ENCODE measurements around the gene STARD3NL.
"Not testable (repeated sequence)": the region's sequence is repeated elsewhere in the genome, so short reads cannot be mapped to it uniquely, and the experiment has no call there.

The STARD3NL gene

GRCh38 chr7:38223306-38223705 is 45.3 kb downstream of the STARD3NL start:
- no peak for DNase-seq (ENCODE audit: low spot score)

- DNase-seq (ENCODE audit: low spot score), result no peak
These were observed 46.3 kb downstream of the STARD3NL start for GRCh38 chr7:38224392-38224791.

GRCh38 chr7:38229386-38229785 is 51.3 kb downstream of the STARD3NL start:
- no peak for DNase-seq (ENCODE audit: low spot score)

- no peak for DNase-seq (ENCODE audit: low spot score)
These were observed 52.0 kb downstream of the STARD3NL start for GRCh38 chr7:38229884-38230642.

GRCh38 chr7:38232502-38233366 is 54.7 kb downstream of the STARD3NL start:
- peak; percentile 89 for DNase-seq (ENCODE audit: low spot score)

- DNase-seq (ENCODE audit: low spot score), result not testable (repeated sequence)
These were observed 56.7 kb downstream of the STARD3NL start for GRCh38 chr7:38234759-38235158.

GRCh38 chr7:38235606-38236005 is 57.6 kb downstream of the STARD3NL start:
- no peak for DNase-seq (ENCODE audit: low spot score)

GRCh38 chr7:38239129-38239528 is 61.1 kb downstream of the STARD3NL start:
- DNase-seq (ENCODE audit: low spot score), result not testable (repeated sequence)

- DNase-seq (ENCODE audit: low spot score), result no peak
These were observed 63.0 kb downstream of the STARD3NL start for GRCh38 chr7:38241071-38241470.

GRCh38 chr7:38242814-38243213 is 64.8 kb downstream of the STARD3NL start:
- no peak for DNase-seq (ENCODE audit: low spot score)

- not testable (repeated sequence) for DNase-seq (ENCODE audit: low spot score)
These were observed 65.3 kb downstream of the STARD3NL start for GRCh38 chr7:38243345-38243744.

GRCh38 chr7:38244516-38244915 is 66.5 kb downstream of the STARD3NL start:
- no peak for DNase-seq (ENCODE audit: low spot score)

GRCh38 chr7:38245409-38245977 is 67.4 kb downstream of the STARD3NL start:
- DNase-seq (ENCODE audit: low spot score), result no peak

- DNase-seq (ENCODE audit: low spot score), result no peak
These were observed 70.1 kb downstream of the STARD3NL start for GRCh38 chr7:38248069-38248567.

- not testable (repeated sequence) for DNase-seq (ENCODE audit: low spot score)
These were observed 71.8 kb downstream of the STARD3NL start for GRCh38 chr7:38249849-38250248.

- no peak for DNase-seq (ENCODE audit: low spot score)
These were observed 79.3 kb downstream of the STARD3NL start for GRCh38 chr7:38257350-38257677.

GRCh38 chr7:38259157-38259556 is 81.1 kb downstream of the STARD3NL start:
- DNase-seq (ENCODE audit: low spot score), result not testable (repeated sequence)

GRCh38 chr7:38261601-38262000 is 83.6 kb downstream of the STARD3NL start:
- not testable (repeated sequence) for DNase-seq (ENCODE audit: low spot score)

GRCh38 chr7:38262026-38262425 is 84.0 kb downstream of the STARD3NL start:
- not testable (repeated sequence) for DNase-seq (ENCODE audit: low spot score)

- no peak for DNase-seq (ENCODE audit: low spot score)
These were observed 84.5 kb downstream of the STARD3NL start for GRCh38 chr7:38262545-38262944.

- not testable (repeated sequence) for DNase-seq (ENCODE audit: low spot score)
These were observed 85.2 kb downstream of the STARD3NL start for GRCh38 chr7:38263274-38263673.

GRCh38 chr7:38264602-38265001 is 86.6 kb downstream of the STARD3NL start:
- DNase-seq (ENCODE audit: low spot score), result not testable (repeated sequence)

GRCh38 chr7:38265958-38266357 is 87.9 kb downstream of the STARD3NL start:
- not testable (repeated sequence) for DNase-seq (ENCODE audit: low spot score)

Measured in CD4-positive, alpha-beta T cell treated with Interleukin-2 at 100 ng/mL for 4 hours (primary cell).